HepG2 (cell line): ENCODE results near the gene USP32. TPM values are rescaled to one million over a fixed set of nuclear protein-coding genes. Genes with fewer than 3 reads are reported as not detected.

Experiments used
- ATAC-seq: fragments of 200-7000 bp; cut with Tn5 transposase; 3 replicates; pipeline ENCODE4 v1.9.1; 2020; ENCODE audit warnings: mild to moderate bottlenecking, moderate library complexity
- BruUV-seq: library from RNA; stranded (reverse); fragments of 400-500 nt; replicated peaks from 2 replicates; lab custom pipeline; 2021; lab: Mats Ljungman, UMichigan
- CTCF ChIA-PET: fragments of 300-600 bp; formaldehyde crosslinking; extraction: SDS; loops from one replicate; lab custom pipeline; 2021; ENCODE audit warnings: low total read pairs, inconsistent platforms, low intra/inter-chr PET ratio; lab: Yijun Ruan, JAX
- POLR2A ChIA-PET: fragments of 350-600 bp; sonication (Branson Sonifier 250); formaldehyde crosslinking; loops from one replicate; lab custom pipeline; 2020; ENCODE audit warnings: antibody characterized with exemption, inconsistent platforms; lab: Yijun Ruan, JAX
- DNase-seq: peaks from one replicate; pipeline ENCODE4 v3.0.0-alpha.2; 2015; ENCODE audit warnings: low spot score
- FAIRE-seq: peaks from 3 replicates; lab custom pipeline; 2011; peaks lifted over from hg19 to GRCh38; lab: Jason Lieb, UNC
- H2AFZ ChIP-seq: one replicate; pipeline ENCODE4 v1.6.1; 2011; ENCODE audit warnings: low read length, inconsistent platforms
- H3K27ac ChIP-seq: fragments of 300-600 bp; 3 replicates; pipeline ENCODE4 v1.8.0; 2011; ENCODE audit warnings: mixed run types, mild to moderate bottlenecking, mixed read lengths, low read length, inconsistent platforms; ENCODE audit not compliant: insufficient read depth; ENCODE audit errors: extremely low read length
- H3K27me3 ChIP-seq, 2 experiments: fragments of 200-600 bp in 1 of 2; 2 replicates in 1 of 2; 3 replicates in 1 of 2; pipeline versions ENCODE4 v1.6.0 to v1.8.0; 2011; ENCODE audit warnings: low read length in 2 of 2, mild to moderate bottlenecking in 2 of 2, moderate library complexity in 2 of 2, inconsistent platforms in 1 of 2; ENCODE audit not compliant: insufficient read depth in 2 of 2, control insufficient read depth in 1 of 2
- H3K36me3 ChIP-seq, 2 experiments: fragments of 200-600 bp in 1 of 2; replicated peaks in 1 of 2; 2 replicates in 1 of 2; 3 replicates in 1 of 2; pipeline versions ENCODE4 v1.5.1 to v1.8.0; 2011; ENCODE audit warnings: low read length in 2 of 2, inconsistent platforms in 1 of 2; ENCODE audit not compliant: insufficient read depth in 2 of 2, control insufficient read depth in 1 of 2
- H3K4me1 ChIP-seq: 2 replicates; pipeline ENCODE4 v1.5.1; 2012; ENCODE audit warnings: low read length, inconsistent platforms; ENCODE audit not compliant: insufficient read depth
- H3K4me2 ChIP-seq: 2 replicates; pipeline ENCODE4 v1.6.0; 2011; ENCODE audit warnings: low read depth, low read length, inconsistent platforms
- H3K4me3 ChIP-seq, 3 experiments: fragments of 200-600 bp in 1 of 3; sonication (generic), shearing (Covaris generic) in 1 of 3; replicated peaks in 1 of 3; 2 replicates each; pipeline ENCODE4 v1.5.1; 2011 to 2016; ENCODE audit warnings: low read length in 3 of 3, inconsistent platforms in 2 of 3, low read depth in 2 of 3, mild to moderate bottlenecking in 2 of 3, control low read depth in 1 of 3, mixed read lengths in 1 of 3; ENCODE audit not compliant: insufficient read depth in 1 of 3
- H3K79me2 ChIP-seq: one replicate; pipeline ENCODE4 v1.6.1; 2011; ENCODE audit warnings: low read length, inconsistent platforms; ENCODE audit not compliant: insufficient read depth
- H3K9ac ChIP-seq: 2 replicates; pipeline ENCODE4 v1.6.0; 2011; ENCODE audit warnings: mild to moderate bottlenecking, low read depth, low read length, inconsistent platforms; ENCODE audit not compliant: insufficient read depth
- H3K9me3 ChIP-seq: 2 replicates; pipeline ENCODE4 v1.5.1; 2012; ENCODE audit warnings: mild to moderate bottlenecking, low read length
- H4K20me1 ChIP-seq: 2 replicates; pipeline ENCODE4 v1.6.0; 2011; ENCODE audit warnings: inconsistent platforms, mild to moderate bottlenecking, low read length, moderate library complexity; ENCODE audit not compliant: insufficient read depth
- MTA3 ChIP-seq: sonication (generic); formaldehyde crosslinking; IDR thresholded peaks from 2 replicates; pipeline ENCODE4 v1.4.0; 2020; ENCODE audit warnings: missing genetic modification reagents
- PPARG ChIP-seq: conservative IDR thresholded peaks from 2 replicates; pipeline ENCODE4 v1.6.1; 2016; ENCODE audit warnings: missing biosample characterization, missing genetic modification reagents
- SETDB1 ChIP-seq: sonication (generic); formaldehyde crosslinking; IDR thresholded peaks from 2 replicates; pipeline ENCODE4 v1.5.1; 2020; ENCODE audit warnings: missing genetic modification reagents, mild to moderate bottlenecking, borderline replicate concordance
- ZFY ChIP-seq: sonication (generic); formaldehyde crosslinking; IDR thresholded peaks from 2 replicates; pipeline ENCODE4 v1.4.0; 2020; ENCODE audit warnings: missing genetic modification reagents
- ZNF382 ChIP-seq: sonication (generic); formaldehyde crosslinking; IDR thresholded peaks from 2 replicates; pipeline ENCODE4 v1.5.0; 2020; ENCODE audit warnings: missing genetic modification reagents, mild to moderate bottlenecking, borderline replicate concordance
- ZNF704 ChIP-seq: sonication (generic); formaldehyde crosslinking; IDR thresholded peaks from 2 replicates; pipeline ENCODE4 v1.8.1; 2023; ENCODE audit warnings: mild to moderate bottlenecking, inconsistent platforms, moderate library complexity, missing genetic modification reagents, borderline replicate concordance
- WGBS: methylation state at CpG from one replicate; pipeline ENCODE4 v1.1.6; 2017; ENCODE audit warnings: low lambda C conversion rate; 5-methylcytosine and 5-hydroxymethylcytosine counted together
- in situ Hi-C: cut with HindIII; loops from 2 replicates; pipeline ENCODE4 v1.10.0; 2017; ENCODE audit warnings: low pct_unique_long_range_greater_than_20kb; ENCODE audit not compliant: extremely low pct_ligation_motif_present
- intact Hi-C: fragments of 100-400 bp; cut with micrococcal nuclease; formaldehyde crosslinking; loops from one replicate; pipeline ENCODE4 v1.10.0; 2022; ENCODE audit not compliant: unreplicated experiment
- polyA plus RNA-seq, 8 experiments: library from polyadenylated mRNA; depleted of rRNA in 3 of 8; stranded (reverse) in 7 of 8; unstranded in 1 of 8; fragments of >200 nt; fragmentation: Illumina TruSeq in 4 of 8; extraction: Trizol in 4 of 8; gene quantifications; 2 replicates each; pipeline versions ENCODE4 v1.2.1 to v1.2.3, GENCODE V29; 2011 to 2016; ENCODE audit warnings: low read depth in 4 of 8, missing spikeins in 1 of 8, mixed read lengths in 1 of 8; ENCODE audit not compliant: insufficient read depth in 1 of 8
- total RNA-seq, 5 experiments: library from RNA; depleted of rRNA; stranded (reverse); fragments of >200 nt; fragmentation: Illumina TruSeq; extraction: Trizol; gene quantifications; 2 replicates each; pipeline ENCODE4 v1.2.3, GENCODE V29; 2016; ENCODE audit warnings: low read depth in 1 of 5
- TF ChIP-seq, protein P1 (sequence below): sonication (generic); formaldehyde crosslinking; IDR thresholded peaks from 2 replicates; pipeline ENCODE4 v1.9.0; 2021; ENCODE audit warnings: missing genetic modification reagents, borderline replicate concordance
- TF ChIP-seq, protein P2 (sequence below): sonication (generic); formaldehyde crosslinking; IDR thresholded peaks from 2 replicates; pipeline ENCODE4 v1.5.0; 2020; ENCODE audit warnings: mild to moderate bottlenecking, low read depth, missing genetic modification reagents, borderline replicate concordance

The USP32 gene
- total and polyA plus RNA-seq, 2 of the 13 experiments (the other 11 are each of a cell fraction or from before 2014, with no cell fraction given): 24.9 to 39.9 TPM

GRCh38 chr17:60362329-60362728 lies 29.6 kb downstream of the USP32 start:
- ChIA-PET POLR2A (no interaction called here), CTCF (no interaction called here)
- TF ChIP-seq ZNF382 (CRISPR knock-in tag) (no peak), PPARG (CRISPR knock-in tag) (no peak), SETDB1 (CRISPR knock-in tag) (no peak), ZNF704 (CRISPR knock-in tag) (no peak), ZFY (CRISPR knock-in tag) (no peak), MTA3 (CRISPR knock-in tag) (no peak)
- TF ChIP-seq, protein P1, sequence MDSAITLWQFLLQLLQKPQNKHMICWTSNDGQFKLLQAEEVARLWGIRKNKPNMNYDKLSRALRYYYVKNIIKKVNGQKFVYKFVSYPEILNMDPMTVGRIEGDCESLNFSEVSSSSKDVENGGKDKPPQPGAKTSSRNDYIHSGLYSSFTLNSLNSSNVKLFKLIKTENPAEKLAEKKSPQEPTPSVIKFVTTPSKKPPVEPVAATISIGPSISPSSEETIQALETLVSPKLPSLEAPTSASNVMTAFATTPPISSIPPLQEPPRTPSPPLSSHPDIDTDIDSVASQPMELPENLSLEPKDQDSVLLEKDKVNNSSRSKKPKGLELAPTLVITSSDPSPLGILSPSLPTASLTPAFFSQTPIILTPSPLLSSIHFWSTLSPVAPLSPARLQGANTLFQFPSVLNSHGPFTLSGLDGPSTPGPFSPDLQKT (CRISPR knock-in tag): no peak
- TF ChIP-seq, protein P2, sequence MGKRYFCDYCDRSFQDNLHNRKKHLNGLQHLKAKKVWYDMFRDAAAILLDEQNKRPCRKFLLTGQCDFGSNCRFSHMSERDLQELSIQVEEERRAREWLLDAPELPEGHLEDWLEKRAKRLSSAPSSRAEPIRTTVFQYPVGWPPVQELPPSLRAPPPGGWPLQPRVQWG: no peak
- no peaks in the 10 kb centered on the region for H3K9me3 ChIP-seq
- H3K36me3 ChIP-seq: 0 out of 5 replicates have a peak, but pooled peaks cover 0 to 1% of the 10 kb centered on the region in 2 experiments
- no peak overlapping the region for H3K4me2 ChIP-seq
- no peak for DNase-seq
- no peak for ATAC-seq
- no peak for FAIRE-seq
- H3K79me2 ChIP-seq: peaks cover 15% of the 10 kb centered on the region
- no peaks in the 10 kb centered on the region for H3K27me3 ChIP-seq
- no peaks in the 10 kb centered on the region for H4K20me1 ChIP-seq
- in situ Hi-C loops: no loop called here
- no peak overlapping the region for H3K4me3 ChIP-seq
- H3K27ac ChIP-seq: no peak overlapping the region
- no peak overlapping the region for H2AFZ ChIP-seq
- no peaks in the 10 kb centered on the region for H3K4me1 ChIP-seq
- BruUV-seq: no TSS peak
- 96% methylated on average over 4 of the region's 4 CpGs for WGBS
- intact Hi-C loops: no loop called here
- H3K9ac ChIP-seq: no peak overlapping the region
